ENCODE measurements around the gene CAMK2D.

CAMK2D gene

GRCh38 chr4:113537628-113538027, 223.9 kb downstream of the CAMK2D start:
- Histone ChIP-seq H3K14ac (ENCODE audit: low read length) (no peak overlapping the region), H2BK120ac (ENCODE audit: insufficient read depth, low read length, poor library complexity) (no peak overlapping the region), H4K12ac (ENCODE audit: low read depth, low read length) (no peak overlapping the region), H3K27ac (ENCODE audit: low read depth, low read length) (no peak overlapping the region), H3K9me3 (ENCODE audit: insufficient read depth, low read depth, low read length) (no peaks in the 10 kb centered on the region), H2AFZ (ENCODE audit: insufficient read depth, low read length, poor library complexity) (no peak overlapping the region), H4K91ac (ENCODE audit: low read depth, low read length) (no peak overlapping the region), H3K79me2 (ENCODE audit: control insufficient read depth, insufficient read depth, low read length, poor library complexity) (no peaks in the 10 kb centered on the region), H3K4me1 (ENCODE audit: control insufficient read depth in 1 of 2, insufficient read depth in 2 of 2, low read length in 2 of 2) (no peaks in the 10 kb centered on the region), H3K36me3 (ENCODE audit: control insufficient read depth in 1 of 2, insufficient read depth in 2 of 2, low read length in 2 of 2) (no peaks in the 10 kb centered on the region), H3K4me3 (ENCODE audit: low read depth, low read length) (no peak overlapping the region), H3K27me3 (ENCODE audit: insufficient read depth, low read length) (no peaks in the 10 kb centered on the region), H3K23ac (ENCODE audit: low read length) (no peak overlapping the region), H3K79me1 (ENCODE audit: low read length) (no peaks in the 10 kb centered on the region), H2BK5ac (ENCODE audit: low read depth, low read length, poor library complexity) (no peak overlapping the region), H3K4me2 (ENCODE audit: low read length) (no peak overlapping the region), H4K8ac (ENCODE audit: low read depth, low read length) (no peak overlapping the region), H3K4ac (ENCODE audit: low read depth, low read length) (no peak overlapping the region), H3K9ac (ENCODE audit: low read length) (no peak overlapping the region), H2AK5ac (ENCODE audit: low read length) (no peak overlapping the region), H3K18ac (ENCODE audit: low read length) (no peak overlapping the region), H2BK12ac (ENCODE audit: low read length) (no peak overlapping the region)
- no peak for DNase-seq
- WGBS (ENCODE audit: extremely low coverage, insufficient coverage, insufficient read length), result no CpG with 5 or more reads among the region's 1 CpG

GRCh38 chr4:113537203-113537602, 224.3 kb downstream of the CAMK2D start:
- no peak overlapping the region for H3K4me3 ChIP-seq (ENCODE audit: low read depth, low read length)
- no peak overlapping the region for H2BK5ac ChIP-seq (ENCODE audit: low read depth, low read length, poor library complexity)
- no peak overlapping the region for H2AK5ac ChIP-seq (ENCODE audit: low read length)
- H3K9ac ChIP-seq (ENCODE audit: low read length), result no peak overlapping the region
- no peak for DNase-seq
- H3K27me3 ChIP-seq (ENCODE audit: insufficient read depth, low read length), result no peaks in the 10 kb centered on the region
- no peak overlapping the region for H2BK12ac ChIP-seq (ENCODE audit: low read length)
- no peak overlapping the region for H3K27ac ChIP-seq (ENCODE audit: low read depth, low read length)
- no peaks in the 10 kb centered on the region for H3K79me1 ChIP-seq (ENCODE audit: low read length)
- no peak overlapping the region for H2AFZ ChIP-seq (ENCODE audit: insufficient read depth, low read length, poor library complexity)
- H3K4me2 ChIP-seq (ENCODE audit: low read length), result no peak overlapping the region
- H3K18ac ChIP-seq (ENCODE audit: low read length), result no peak overlapping the region
- no peak overlapping the region for H3K14ac ChIP-seq (ENCODE audit: low read length)
- H2BK120ac ChIP-seq (ENCODE audit: insufficient read depth, low read length, poor library complexity), result no peak overlapping the region
- no peak overlapping the region for H3K23ac ChIP-seq (ENCODE audit: low read length)
- H4K12ac ChIP-seq (ENCODE audit: low read depth, low read length), result no peak overlapping the region
- no peaks in the 10 kb centered on the region for H3K9me3 ChIP-seq (ENCODE audit: insufficient read depth, low read depth, low read length)
- H4K91ac ChIP-seq (ENCODE audit: low read depth, low read length), result no peak overlapping the region
- H3K79me2 ChIP-seq (ENCODE audit: control insufficient read depth, insufficient read depth, low read length, poor library complexity), result no peaks in the 10 kb centered on the region
- no peaks in the 10 kb centered on the region for H3K36me3 ChIP-seq (ENCODE audit: control insufficient read depth in 1 of 2, insufficient read depth in 2 of 2, low read length in 2 of 2)
- no peaks in the 10 kb centered on the region for H3K4me1 ChIP-seq (ENCODE audit: control insufficient read depth in 1 of 2, insufficient read depth in 2 of 2, low read length in 2 of 2)
- no CpG with 5 or more reads among the region's 2 CpGs for WGBS (ENCODE audit: extremely low coverage, insufficient coverage, insufficient read length)
- H3K4ac ChIP-seq (ENCODE audit: low read depth, low read length), result no peak overlapping the region
- H4K8ac ChIP-seq (ENCODE audit: low read depth, low read length), result no peak overlapping the region

GRCh38 chr4:113534711-113535110, 226.8 kb downstream of the CAMK2D start:
- Histone ChIP-seq H3K4me1 (ENCODE audit: control insufficient read depth in 1 of 2, insufficient read depth in 2 of 2, low read length in 2 of 2) (no peaks in the 10 kb centered on the region), H3K4me2 (ENCODE audit: low read length) (no peak overlapping the region), H3K9ac (ENCODE audit: low read length) (no peak overlapping the region), H3K18ac (ENCODE audit: low read length) (no peak overlapping the region), H3K79me2 (ENCODE audit: control insufficient read depth, insufficient read depth, low read length, poor library complexity) (no peaks in the 10 kb centered on the region), H3K14ac (ENCODE audit: low read length) (no peak overlapping the region), H4K91ac (ENCODE audit: low read depth, low read length) (no peak overlapping the region), H3K36me3 (ENCODE audit: control insufficient read depth in 1 of 2, insufficient read depth in 2 of 2, low read length in 2 of 2) (peaks cover 0 to 2% of the 10 kb centered on the region in 2 experiments), H3K9me3 (ENCODE audit: insufficient read depth, low read depth, low read length) (no peaks in the 10 kb centered on the region), H2BK12ac (ENCODE audit: low read length) (no peak overlapping the region), H3K27ac (ENCODE audit: low read depth, low read length) (no peak overlapping the region), H2BK5ac (ENCODE audit: low read depth, low read length, poor library complexity) (no peak overlapping the region), H2AFZ (ENCODE audit: insufficient read depth, low read length, poor library complexity) (no peak overlapping the region), H3K79me1 (ENCODE audit: low read length) (no peaks in the 10 kb centered on the region), H3K4ac (ENCODE audit: low read depth, low read length) (no peak overlapping the region), H3K23ac (ENCODE audit: low read length) (no peak overlapping the region), H3K27me3 (ENCODE audit: insufficient read depth, low read length) (no peaks in the 10 kb centered on the region), H2AK5ac (ENCODE audit: low read length) (no peak overlapping the region), H4K12ac (ENCODE audit: low read depth, low read length) (no peak overlapping the region), H2BK120ac (ENCODE audit: insufficient read depth, low read length, poor library complexity) (no peak overlapping the region), H4K8ac (ENCODE audit: low read depth, low read length) (no peak overlapping the region), H3K4me3 (ENCODE audit: low read depth, low read length) (no peak overlapping the region)
- no CpG with 5 or more reads among the region's 1 CpG for WGBS (ENCODE audit: extremely low coverage, insufficient coverage, insufficient read length)
- DNase-seq, result no peak

- H3K27me3 ChIP-seq (ENCODE audit: insufficient read depth, low read length), result no peaks in the 10 kb centered on the region
- no CpG with 5 or more reads among the region's 2 CpGs for WGBS (ENCODE audit: extremely low coverage, insufficient coverage, insufficient read length)
- no peak overlapping the region for H4K91ac ChIP-seq (ENCODE audit: low read depth, low read length)
- H4K8ac ChIP-seq (ENCODE audit: low read depth, low read length), result no peak overlapping the region
- no peak overlapping the region for H2AK5ac ChIP-seq (ENCODE audit: low read length)
- H3K4me1 ChIP-seq (ENCODE audit: control insufficient read depth in 1 of 2, insufficient read depth in 2 of 2, low read length in 2 of 2), result no peaks in the 10 kb centered on the region
- DNase-seq, result no peak
- no peak overlapping the region for H2BK120ac ChIP-seq (ENCODE audit: insufficient read depth, low read length, poor library complexity)
- H2BK12ac ChIP-seq (ENCODE audit: low read length), result no peak overlapping the region
- no peaks in the 10 kb centered on the region for H3K79me1 ChIP-seq (ENCODE audit: low read length)
- H3K79me2 ChIP-seq (ENCODE audit: control insufficient read depth, insufficient read depth, low read length, poor library complexity), result no peaks in the 10 kb centered on the region
- no peaks in the 10 kb centered on the region for H3K9me3 ChIP-seq (ENCODE audit: insufficient read depth, low read depth, low read length)
- peaks cover 0 to 2% of the 10 kb centered on the region in 2 experiments for H3K36me3 ChIP-seq (ENCODE audit: control insufficient read depth in 1 of 2, insufficient read depth in 2 of 2, low read length in 2 of 2)
- H2AFZ ChIP-seq (ENCODE audit: insufficient read depth, low read length, poor library complexity), result no peak overlapping the region
- H3K14ac ChIP-seq (ENCODE audit: low read length), result no peak overlapping the region
- H3K27ac ChIP-seq (ENCODE audit: low read depth, low read length), result no peak overlapping the region
- no peak overlapping the region for H3K18ac ChIP-seq (ENCODE audit: low read length)
- H3K4me2 ChIP-seq (ENCODE audit: low read length), result no peak overlapping the region
- no peak overlapping the region for H3K23ac ChIP-seq (ENCODE audit: low read length)
- no peak overlapping the region for H2BK5ac ChIP-seq (ENCODE audit: low read depth, low read length, poor library complexity)
- H4K12ac ChIP-seq (ENCODE audit: low read depth, low read length), result no peak overlapping the region
- no peak overlapping the region for H3K4me3 ChIP-seq (ENCODE audit: low read depth, low read length)
- no peak overlapping the region for H3K4ac ChIP-seq (ENCODE audit: low read depth, low read length)
- H3K9ac ChIP-seq (ENCODE audit: low read length), result no peak overlapping the region
Measured at GRCh38 chr4:113531572-113531971, 230.0 kb downstream of the CAMK2D start.

Measured in trophoblast cell (in vitro differentiated cells and primary cell).